HG03045 (cell line): Measurements from ENCODE around the gene PPP1R1A.

Experiments
- ATAC-seq: cut with Tn5 transposase; IDR thresholded peaks from one replicate; pipeline ENCODE4 v1.9.1; 2021; ENCODE audit warnings: mild to moderate bottlenecking, moderate library complexity; ENCODE audit not compliant: unreplicated experiment

Gene PPP1R1A, protein sequence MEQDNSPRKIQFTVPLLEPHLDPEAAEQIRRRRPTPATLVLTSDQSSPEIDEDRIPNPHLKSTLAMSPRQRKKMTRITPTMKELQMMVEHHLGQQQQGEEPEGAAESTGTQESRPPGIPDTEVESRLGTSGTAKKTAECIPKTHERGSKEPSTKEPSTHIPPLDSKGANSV

DNA sequence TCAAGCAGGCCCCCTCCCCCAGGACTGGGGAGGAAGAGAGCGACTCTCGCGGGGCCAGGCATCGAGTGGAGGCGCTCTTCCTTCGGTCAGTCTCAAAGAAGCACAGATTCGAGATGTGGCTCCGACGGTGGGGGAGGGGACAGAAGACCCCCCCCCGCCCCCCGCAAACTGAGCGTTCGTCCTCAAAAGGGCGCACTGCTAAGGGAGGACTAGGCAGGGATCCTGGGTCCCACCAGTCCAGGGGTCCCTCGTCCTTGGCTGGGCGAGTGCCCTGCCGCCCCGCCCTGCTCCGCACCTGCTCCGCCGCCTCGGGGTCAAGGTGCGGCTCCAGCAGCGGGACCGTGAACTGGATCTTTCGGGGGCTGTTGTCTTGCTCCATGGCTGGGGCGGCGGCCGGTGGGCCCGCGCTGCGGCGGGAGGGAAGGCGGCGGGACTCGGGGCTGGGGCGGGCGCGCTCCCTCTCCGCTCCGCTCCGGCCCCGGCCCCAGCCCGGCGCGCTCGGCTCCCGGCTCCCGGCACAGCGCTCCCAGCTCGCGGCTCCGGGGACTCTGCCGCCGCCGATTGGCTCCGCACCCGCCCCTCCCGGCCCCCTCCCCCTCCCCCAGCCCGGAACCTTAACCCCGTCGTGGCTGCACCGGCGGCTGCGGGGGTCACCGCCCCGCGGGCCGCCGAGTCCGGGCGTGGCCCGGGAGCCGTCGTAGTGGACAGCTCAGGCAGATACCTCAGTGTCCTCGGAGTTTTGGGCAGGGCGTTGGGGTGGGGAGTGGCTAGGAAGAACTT lies at the start of gene PPP1R1A:
Gene PPP1R1A, minus strand, starts transcription at position 550 of the 780 bp plus-strand sequence. Its CDS starts 171 bp downstream, at position 379.
- ATAC-seq, result no peak

DNA sequence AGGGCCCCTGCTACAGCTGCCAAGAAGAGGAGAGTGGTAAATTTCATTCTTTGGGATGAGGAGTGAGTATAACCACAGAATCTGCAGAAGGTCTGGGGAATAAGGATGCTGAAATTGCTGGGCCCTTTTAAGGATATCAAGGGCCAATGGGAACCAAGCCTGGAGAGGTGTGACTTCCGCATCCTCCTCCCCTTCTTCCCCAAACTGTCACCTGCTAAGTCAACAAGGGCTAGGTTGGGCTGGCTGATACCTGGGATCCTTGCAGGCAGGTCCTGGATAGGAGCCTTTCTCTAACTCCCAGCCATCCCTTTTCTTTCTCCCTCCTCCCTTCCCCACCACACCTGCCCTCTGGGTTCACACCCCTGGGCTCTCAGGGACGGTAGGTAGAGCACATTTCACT lies 46.3 kb upstream of the PPP1R1A start, which contains the start of gene LACRT:
Gene LACRT, minus strand, starts transcription at position 101 of the 400 bp plus-strand sequence. Its CDS starts 54 bp downstream, at position 47.
- no peak for ATAC-seq

DNA sequence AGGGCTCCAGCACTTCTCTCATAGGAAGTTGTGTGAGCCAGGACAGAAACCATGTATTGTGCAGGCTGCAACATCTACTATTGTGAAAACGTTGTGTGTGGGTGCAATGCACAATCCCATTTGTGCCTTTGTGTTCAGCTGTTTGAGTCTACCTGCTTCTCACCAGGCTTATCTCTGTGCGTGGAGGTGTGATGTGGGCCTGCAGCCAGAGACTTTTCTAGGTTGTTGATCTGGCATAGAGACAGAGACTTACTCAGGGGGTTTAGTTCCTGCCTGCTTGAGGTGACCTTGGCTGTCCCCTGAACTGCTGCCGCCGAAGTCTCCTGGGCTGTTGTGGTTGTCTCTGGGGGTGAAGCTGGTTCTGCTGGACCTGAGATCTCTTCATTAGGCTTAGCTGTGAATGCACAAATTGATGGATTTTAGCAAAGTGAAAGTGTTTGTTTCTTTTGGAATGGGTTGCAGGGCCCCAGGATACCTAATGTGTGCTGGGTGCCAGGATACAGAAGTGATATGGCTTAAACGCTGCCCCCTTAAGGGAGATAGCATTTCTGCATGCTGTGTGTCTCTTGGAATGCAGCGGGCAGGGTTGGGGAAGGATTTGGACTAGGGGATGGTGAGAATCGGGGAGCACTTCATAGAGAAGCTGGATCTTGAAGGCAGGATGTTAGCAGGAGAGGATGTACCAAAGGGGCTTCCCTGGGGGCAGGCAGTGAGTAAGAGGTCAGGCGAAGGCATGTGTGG lies 43.7 kb upstream of the PPP1R1A start:
- ATAC-seq, result no peak

DNA sequence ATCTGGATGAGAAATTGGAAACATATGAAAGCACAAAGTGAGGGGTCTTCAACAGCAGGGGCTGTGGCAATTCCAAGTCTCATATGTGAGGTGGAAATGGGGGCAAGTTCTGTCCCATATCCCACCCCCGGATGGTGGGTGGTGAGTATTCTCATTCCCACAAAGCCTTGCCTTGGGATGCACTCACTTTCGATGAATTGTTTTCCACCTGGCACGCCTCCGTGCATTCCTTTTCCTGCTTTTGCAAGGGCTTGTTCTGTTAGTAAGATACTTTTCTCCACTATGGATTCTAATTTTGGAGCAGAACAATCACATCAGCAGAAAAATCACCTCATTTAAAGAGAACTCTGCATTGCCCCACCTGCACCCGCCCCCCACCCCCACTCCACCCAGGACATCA lies 43.1 kb upstream of the PPP1R1A start:
- ATAC-seq, result no peak

DNA sequence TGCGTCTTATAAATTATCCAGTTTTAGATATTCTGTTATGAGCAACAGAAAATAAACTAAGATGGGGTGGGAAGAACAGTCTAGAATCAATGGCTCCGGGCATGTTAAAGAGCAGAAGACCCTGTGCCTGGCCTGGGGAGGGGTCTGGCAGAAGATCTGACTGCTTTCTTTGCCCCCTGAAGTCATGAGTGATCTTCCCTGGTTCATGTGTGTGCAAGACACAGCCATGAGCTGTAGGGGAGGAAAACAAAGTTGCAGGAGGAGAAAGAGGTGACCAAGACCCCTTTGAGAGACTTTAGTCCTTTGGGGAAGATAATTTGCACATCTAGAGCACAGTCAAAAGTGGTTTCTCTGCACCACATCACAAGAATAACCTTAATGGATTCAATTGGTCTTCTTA lies 41.5 kb upstream of the PPP1R1A start:
- ATAC-seq, result no peak

DNA sequence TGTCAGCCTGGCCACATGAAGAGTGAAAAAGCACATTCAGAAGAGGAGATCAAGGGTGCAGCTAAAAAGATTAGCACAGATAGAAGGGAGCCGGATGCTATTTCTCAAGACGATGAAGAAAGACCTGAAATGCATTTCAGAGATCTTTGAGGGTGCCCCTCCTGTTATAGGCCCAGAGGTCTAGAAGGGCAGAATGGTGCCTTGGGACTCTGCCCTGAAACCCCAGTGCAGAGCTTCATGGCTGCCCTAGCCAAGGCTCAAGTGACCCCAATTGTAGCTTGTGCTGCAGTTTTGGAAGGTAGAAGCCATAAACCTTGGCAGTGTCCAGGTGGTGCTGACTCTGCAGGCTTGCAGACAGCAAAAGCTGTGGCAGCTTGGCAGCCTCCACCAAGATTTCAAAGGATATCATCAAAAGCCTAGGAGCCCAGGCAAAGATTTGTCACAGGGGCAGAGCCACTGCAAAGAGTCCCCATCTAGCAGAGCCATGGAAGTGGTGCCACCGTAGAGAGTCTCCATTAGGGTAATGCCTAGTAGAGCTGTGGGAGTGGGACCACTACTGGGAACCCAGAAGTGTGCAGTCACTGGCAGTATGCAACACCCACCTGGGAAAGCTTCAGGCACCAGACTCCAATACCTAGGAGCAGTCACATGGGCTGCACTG lies 39.9 kb upstream of the PPP1R1A start:
- ATAC-seq, result no peak

DNA sequence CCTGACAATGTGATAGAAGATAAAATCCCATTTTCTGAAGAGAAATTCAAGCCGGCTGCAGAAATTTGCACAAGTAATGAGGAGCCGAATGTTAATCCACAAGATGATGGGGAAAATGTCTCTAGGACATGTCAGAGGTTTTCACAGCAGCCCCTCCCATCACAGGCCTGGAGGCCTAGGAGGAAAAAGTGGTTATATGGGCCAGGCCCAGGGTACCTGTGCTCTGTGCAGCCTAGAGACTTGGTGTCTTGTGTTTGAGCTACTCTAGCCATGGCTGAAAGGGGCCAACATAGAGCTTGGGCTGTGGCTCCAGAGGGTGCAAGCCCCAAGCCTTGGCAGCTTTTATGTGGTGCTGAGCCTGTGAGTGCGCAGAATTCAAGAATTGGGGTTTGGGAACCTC lies 38.8 kb upstream of the PPP1R1A start:
- no peak for ATAC-seq

DNA sequence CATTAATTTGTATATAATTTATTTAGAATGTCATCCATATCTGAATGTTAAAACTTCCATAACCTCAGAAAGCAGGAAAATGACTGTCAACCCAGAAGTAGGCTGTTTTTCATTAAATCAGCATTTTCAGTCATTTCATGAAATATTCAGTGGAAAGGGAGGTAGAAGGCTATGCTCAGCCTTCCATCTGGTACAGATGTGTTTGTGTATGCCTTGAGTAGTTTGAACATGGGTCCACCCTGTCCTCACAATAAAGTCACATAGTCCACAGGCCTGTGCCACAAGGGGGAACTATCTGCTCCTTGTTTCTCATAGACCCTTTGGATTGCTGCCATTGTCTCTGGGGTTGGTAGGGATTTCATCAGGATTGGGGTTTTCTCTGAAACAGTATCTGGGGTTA lies 37.1 kb upstream of the PPP1R1A start:
- ATAC-seq, result no peak

DNA sequence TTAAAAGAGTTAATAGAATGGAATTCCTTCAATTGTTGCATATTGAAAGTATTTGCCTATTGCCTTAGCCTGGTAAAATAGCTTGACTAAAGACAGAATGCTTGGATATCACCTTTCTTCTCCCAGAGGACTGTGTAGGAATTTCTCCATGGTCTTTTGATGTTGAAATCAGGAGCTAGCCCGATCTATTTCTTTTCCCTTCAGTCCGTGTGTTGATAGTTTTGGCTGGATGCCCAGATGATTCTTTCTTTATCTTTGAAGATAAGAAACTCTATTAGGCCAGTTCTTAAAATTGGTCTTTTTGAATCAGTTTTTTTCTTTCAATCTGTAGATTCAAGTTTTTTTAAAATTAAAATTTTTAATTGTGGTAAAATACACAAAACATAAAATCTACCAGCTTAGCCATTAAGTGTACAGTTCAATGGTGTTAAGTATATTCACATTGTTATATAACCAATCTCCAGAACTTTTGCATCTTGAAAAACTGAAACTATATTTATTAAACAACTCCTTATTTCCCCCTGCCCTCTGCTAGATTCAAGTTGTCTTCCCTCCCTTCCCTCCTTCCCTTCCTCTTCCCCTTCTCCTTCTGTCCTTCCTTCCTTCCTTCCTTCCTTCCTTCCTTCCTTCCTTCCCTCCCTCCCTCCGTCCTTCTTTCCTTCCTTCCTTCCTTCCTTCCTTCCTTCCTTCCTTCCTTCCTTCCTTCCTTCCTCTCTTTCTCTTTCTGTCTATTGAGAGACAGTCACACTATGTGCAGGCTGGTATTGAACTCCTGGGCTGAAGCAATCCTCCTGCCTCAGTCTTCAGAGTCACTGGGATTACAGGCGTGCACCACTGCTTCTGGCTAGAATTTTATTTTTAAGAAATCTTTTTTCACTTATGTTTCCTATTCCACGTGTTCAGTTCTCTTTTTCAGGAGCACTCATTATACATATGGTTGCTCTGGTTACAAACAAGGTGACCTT lies 36.1 kb upstream of the PPP1R1A start:
- no peak for ATAC-seq

DNA sequence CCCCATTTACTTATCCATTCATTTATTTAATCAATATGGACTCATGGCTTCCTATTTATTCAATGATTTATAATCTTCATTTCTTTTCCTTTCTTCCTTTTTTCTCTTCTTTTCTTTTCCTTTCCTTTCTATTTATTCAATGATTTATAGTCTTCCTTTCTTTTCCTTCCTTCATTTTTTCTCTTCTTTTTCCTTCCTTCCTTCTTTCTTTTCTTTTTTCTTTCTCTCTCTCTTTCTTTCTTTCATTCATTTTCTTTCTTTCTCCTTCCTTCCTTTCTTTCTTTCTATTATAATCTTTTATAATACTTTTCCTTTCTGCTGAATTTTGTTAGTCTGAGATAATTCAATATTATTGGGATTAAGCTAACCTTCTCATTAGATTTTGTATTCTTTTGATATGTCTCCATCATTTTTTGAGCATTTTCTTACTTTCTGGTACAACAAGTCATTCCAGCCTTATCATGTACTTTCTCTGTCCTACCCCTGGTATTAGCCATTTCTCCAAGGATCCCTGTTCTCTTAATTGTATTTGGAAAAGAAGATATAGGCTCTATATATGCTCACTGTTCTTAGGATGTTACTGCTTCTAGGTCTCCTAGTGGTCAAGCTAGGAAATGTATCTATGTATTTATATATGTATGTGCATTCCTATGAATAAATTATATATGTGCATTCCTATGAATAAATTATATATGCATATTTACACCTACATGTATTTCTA lies 34.2 kb upstream of the PPP1R1A start:
- no peak for ATAC-seq

DNA sequence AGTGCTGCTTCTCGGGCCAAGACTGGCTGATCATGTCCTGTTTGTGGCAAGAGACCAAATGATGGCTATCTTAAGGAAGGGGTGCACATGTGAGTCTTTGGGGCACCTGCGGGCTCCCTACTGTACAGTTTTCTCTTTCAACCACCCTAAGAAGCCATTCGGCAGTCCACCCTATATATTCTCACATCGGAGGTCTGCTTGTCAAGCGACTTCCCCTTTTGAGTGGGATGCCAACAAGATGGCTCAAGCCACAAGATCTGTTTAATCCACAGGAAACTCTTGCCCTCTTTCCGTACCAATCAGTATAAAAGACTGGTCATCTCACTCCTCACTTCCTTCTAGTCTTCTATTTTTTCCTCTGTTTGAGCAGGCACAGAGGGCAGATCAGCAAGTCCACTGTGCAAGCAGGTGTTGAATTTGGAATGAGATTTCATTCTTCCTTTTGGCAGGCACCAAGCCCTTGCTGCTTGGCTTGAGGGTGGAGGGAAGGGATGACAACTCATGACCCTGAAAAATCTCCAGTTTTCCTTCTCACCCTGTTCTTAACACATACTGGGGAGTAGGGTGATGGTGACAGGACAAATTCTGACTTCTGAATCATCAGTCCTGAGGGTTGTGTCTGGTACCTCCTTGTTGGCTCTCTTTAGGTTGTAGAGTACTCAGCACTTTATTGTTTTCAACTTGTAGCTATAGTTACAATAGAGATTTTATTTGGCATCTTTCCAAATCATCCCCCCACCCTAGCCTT lies 28.6 kb upstream of the PPP1R1A start:
- ATAC-seq, result no peak

DNA sequence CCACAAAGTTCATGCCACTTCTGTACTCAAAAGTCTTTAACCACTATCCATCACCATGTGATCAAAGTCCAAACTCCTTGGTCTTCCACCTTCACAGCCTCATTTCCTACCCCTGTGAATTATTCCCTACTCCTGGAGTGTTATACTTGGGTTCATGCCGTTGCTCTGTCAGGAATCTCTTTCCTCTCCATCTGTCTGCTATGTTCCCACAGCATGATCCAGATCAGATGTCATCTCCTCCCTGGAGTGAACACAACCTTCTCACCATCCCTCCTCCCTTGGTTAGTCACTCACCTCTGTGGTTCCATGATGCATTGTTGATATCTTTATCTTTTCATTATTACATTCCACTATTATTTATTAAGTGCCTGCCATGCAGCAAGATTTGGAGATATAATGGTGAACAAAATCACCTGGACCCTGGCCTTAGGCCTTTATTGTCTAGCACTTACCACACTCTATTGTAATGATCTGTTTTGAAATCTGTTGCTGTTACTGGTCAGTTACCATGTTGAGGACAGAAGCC lies 23.8 kb upstream of the PPP1R1A start:
- no peak for ATAC-seq

DNA sequence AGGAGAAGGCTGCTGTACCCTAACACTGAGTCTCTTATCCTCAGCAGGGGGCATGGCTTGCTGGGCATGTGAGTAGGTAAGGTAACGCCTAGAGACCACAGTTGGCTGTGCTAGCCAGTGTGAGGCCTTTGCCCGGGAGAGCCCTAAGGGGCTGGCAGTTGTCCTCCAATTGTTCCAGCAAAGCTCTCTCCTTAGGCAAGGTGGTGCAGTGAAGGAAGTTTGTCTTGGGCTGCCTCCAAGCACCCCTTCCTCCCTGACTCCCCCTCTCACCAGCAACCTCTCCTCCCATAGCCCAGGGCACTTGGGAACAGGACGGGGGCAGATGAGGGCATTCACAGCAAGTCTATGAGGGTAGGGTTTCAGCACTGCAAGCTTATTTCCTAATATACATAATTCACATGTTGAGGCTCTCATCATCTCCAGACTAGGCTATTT lies 23.3 kb upstream of the PPP1R1A start:
- ATAC-seq, result no peak

DNA sequence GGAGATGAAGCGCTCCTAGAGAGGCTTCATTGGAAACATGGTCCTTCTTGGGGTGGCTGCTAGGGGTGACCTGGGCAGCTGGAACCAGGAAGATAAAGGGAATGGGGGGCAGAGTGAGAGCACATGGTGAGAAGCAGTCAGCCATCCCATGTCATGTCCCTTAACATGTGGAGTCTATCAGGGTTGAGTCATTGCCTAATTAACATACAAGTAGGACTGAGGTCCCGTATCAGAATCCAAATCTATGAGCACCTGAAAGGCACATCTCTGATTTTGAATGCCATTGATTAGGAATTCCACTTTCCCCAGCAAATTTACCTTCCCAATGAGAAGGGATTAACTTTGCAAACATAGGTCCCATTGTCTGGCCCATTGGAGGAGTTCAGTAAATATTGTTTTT lies 20.3 kb upstream of the PPP1R1A start:
- ATAC-seq, result no peak

DNA sequence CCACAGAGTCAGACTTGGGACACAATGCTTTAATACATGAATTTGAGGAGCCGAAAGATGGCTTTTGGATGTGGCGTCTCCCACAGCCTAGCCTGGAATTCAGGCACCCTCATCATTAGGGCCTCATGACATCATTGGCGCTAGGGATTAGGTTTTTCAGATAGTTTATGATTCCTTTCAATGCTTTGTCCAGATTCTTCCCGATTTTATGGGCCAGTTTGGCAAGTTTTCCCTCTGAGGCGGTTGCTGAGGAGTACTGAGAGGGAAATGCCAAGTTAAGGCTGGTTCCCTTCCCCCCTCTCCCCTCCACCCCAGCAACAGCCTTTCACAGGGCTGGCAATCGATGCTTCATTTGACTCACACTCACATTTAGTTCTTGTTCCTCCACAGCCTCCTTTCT lies 19.7 kb upstream of the PPP1R1A start:
- ATAC-seq, result no peak

DNA sequence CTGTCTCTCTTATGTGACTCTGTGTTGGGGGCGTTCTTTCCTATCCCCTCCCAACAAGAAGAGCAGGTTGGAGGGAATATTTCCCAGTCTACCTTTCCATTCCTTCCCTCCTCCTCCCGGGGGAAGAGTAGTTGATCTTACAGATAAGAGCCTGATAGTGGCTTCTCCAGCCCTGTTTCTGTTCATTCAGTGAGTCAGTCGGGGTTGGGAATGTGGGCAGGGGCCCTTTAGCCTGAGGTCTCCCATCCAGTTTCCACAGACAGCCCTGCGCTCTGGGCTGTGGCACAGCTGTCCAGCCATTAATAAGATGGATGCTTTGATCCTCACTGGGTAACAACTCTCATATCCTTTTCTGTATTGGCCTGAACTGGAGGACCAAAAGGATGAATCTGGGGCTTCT lies 18.1 kb upstream of the PPP1R1A start:
- no peak for ATAC-seq

DNA sequence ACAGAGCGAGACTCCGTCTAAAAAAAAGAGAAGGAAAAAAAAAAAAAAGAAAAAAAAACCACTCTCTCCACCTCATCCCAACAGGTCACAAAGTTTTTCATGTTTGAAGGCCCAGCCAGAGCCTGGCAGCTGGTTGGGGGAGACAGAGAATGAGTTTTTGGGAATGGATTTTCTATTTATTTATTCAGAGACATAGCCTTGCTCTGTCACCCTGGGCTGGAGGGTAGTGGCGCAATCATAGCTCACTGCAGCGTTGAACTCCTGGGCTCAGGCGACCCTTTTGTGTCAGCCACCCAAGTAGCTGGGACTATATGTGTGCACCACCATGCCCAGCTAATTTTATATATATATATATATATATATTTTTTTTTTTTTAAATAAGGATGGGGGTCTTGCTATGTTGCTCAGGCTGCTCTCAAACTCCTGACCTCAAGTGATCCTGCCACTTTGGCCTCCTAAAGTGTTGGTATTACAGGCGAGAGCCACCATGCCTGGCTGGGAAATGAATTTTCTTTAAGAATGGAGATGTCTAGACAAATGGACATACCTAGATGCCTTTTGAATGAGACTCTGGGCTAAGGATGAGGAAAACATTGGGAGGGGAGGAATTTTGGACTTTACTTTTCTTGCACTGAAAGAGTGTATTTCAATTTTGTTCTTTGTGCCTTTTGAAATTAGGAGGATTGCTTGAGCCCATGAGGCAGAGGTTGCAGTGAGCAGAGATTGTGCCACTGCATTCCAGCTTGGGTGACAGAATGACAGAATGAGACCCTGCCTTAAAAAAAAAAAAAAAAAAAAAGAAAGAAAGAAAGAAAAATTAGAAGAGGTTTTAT lies 16.9 kb upstream of the PPP1R1A start:
- ATAC-seq, result no peak

DNA sequence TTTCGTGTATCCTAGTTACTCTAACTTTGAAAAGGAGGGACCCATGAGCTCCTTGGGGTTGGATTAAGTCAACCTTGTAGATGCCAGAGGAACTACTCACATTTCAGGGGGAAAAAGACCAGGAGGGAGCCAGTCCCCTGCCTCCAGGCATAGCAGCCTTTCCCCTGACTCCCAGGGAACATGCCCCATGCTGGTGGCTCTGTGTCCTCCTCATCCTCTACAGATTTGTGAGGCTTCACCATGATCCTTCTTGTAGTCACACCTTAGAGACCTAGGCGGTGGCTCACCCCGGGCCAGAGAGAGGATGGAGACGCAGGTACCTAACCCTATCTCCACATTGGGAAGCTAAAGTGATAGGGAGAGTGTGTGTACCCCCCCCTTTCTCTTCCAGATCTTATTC lies 16.0 kb upstream of the PPP1R1A start:
- ATAC-seq, result no peak
